Neural progenitor cell (in vitro differentiated cells): ENCODE results near the gene ANKRD23. TPM values are rescaled to one million over a fixed set of nuclear protein-coding genes. Genes with fewer than 3 reads are reported as not detected.

Experiments
- DNase-seq: peaks from one replicate; pipeline ENCODE4 v3.0.0-alpha.2; 2016; ENCODE audit warnings: low spot score
- H2AFZ ChIP-seq: fragments of 200-600 bp; sonication (generic); replicated peaks from 2 replicates; pipeline ENCODE4 v1.6.1; 2016; ENCODE audit warnings: antibody characterized with exemption
- H3F3A ChIP-seq: fragments of 200-600 bp; sonication (generic); 2 replicates; pipeline ENCODE4 v1.6.1; 2016; ENCODE audit warnings: antibody characterized with exemption, low read depth
- H3K27ac ChIP-seq: fragments of 200-600 bp; sonication (generic); 2 replicates; pipeline ENCODE4 v1.5.1; 2016; ENCODE audit warnings: mild to moderate bottlenecking
- H3K27me3 ChIP-seq: fragments of 200-600 bp; sonication (generic); 2 replicates; pipeline ENCODE4 v1.6.1; 2016; ENCODE audit warnings: mild to moderate bottlenecking, moderate library complexity
- H3K36me3 ChIP-seq: fragments of 200-600 bp; sonication (generic); 2 replicates; pipeline ENCODE4 v1.5.1; 2016
- H3K4me1 ChIP-seq: fragments of 200-600 bp; sonication (generic); 2 replicates; pipeline ENCODE4 v1.6.1; 2016; ENCODE audit warnings: mixed run types
- H3K4me2 ChIP-seq: fragments of 200-600 bp; sonication (generic); 2 replicates; pipeline ENCODE4 v1.6.1; 2016
- H3K4me3 ChIP-seq: fragments of 200-600 bp; sonication (generic); 2 replicates; pipeline ENCODE4 v1.5.1; 2016
- H3K79me2 ChIP-seq: fragments of 200-600 bp; sonication (generic); 2 replicates; pipeline ENCODE4 v1.6.1; 2016; ENCODE audit warnings: low read depth
- H3K9ac ChIP-seq: fragments of 200-600 bp; sonication (generic); 2 replicates; pipeline ENCODE4 v1.6.1; 2016
- H3K9me3 ChIP-seq: fragments of 200-600 bp; sonication (generic); 2 replicates; pipeline ENCODE4 v1.5.1; 2016; ENCODE audit warnings: low read depth
- H4K20me1 ChIP-seq: fragments of 200-600 bp; sonication (generic); 2 replicates; pipeline ENCODE4 v1.6.1; 2016; ENCODE audit warnings: low read depth
- H3K27ac Mint-ChIP-seq: 3 replicates; pipeline ENCODE4 v1.8.0; 2021; ENCODE audit warnings: mixed read lengths
- H3K27me3 Mint-ChIP-seq: 2 replicates; pipeline ENCODE4 v1.8.0; 2022; ENCODE audit warnings: low read depth, mild to moderate bottlenecking, inconsistent platforms, moderate library complexity, mixed read lengths; ENCODE audit not compliant: insufficient read depth
- H3K36me3 Mint-ChIP-seq: 3 replicates; pipeline ENCODE4 v1.8.0; 2021; ENCODE audit warnings: mixed read lengths
- H3K4me1 Mint-ChIP-seq: 3 replicates; pipeline ENCODE4 v1.8.0; 2021; ENCODE audit warnings: mixed read lengths
- H3K4me3 Mint-ChIP-seq: 3 replicates; pipeline ENCODE4 v1.8.0; 2021; ENCODE audit warnings: mild to moderate bottlenecking, moderate library complexity, mixed read lengths
- H3K9me3 Mint-ChIP-seq: 3 replicates; pipeline ENCODE4 v1.8.0; 2020; ENCODE audit warnings: mixed read lengths
- EZH2 ChIP-seq: fragments of 200-600 bp; sonication (generic); IDR thresholded peaks from 2 replicates; pipeline ENCODE4 v1.6.1; 2017; ENCODE audit warnings: antibody characterized with exemption, mild to moderate bottlenecking, moderate library complexity
- EZH2phosphoT487 ChIP-seq: fragments of 200-600 bp; sonication (generic); IDR thresholded peaks from 2 replicates; pipeline ENCODE4 v1.6.1; 2017; ENCODE audit warnings: antibody characterized with exemption
- total RNA-seq: library from RNA; depleted of rRNA; stranded (reverse); fragments of >200 nt; gene quantifications from 2 replicates; pipeline ENCODE4 v1.2.3, GENCODE V29; 2015; ENCODE audit warnings: low replicate concordance
- TF ChIP-seq, protein P1 (sequence below): fragments of 200-600 bp; sonication (generic); IDR thresholded peaks from 2 replicates; pipeline ENCODE4 v1.5.1; 2017; ENCODE audit warnings: antibody characterized with exemption, mild to moderate bottlenecking

ANKRD23 gene
- 10.8 and 11.4 TPM in 2 replicates for total RNA-seq

DNA sequence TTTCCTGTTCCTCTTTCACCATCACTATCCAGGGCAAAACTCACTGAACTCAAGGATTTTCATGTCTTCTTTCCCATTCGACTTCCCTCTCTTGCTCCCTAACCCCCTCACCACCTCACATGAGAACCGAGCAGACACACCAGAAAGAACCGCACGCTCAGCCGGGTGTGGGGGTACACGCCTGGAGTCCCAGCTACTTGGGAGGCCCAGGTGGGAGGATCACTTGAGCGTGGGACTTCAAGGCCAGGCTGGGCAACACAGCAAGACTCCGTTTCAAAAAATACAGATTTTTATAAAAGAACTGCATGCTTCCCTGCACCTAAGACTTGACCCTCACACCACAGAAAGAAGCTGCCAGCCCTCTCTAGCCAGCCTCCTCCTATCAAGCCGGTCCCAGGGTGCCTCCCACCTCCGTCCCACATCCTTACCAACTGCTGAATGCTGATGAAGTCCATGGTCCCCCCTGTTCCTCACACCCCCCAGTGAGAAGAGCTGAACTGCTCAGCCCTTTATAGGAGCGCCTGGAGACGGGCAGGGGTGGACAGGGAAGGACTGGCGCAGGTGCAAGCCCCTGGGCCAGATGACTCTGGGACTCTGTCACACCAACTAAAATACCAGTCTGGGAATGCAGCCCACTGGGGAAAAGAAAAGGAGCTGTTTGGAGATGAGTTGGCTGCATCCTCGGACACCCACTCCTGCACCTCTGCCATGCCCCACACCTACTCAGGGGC lies at the start of gene ANKRD23:
TSS of gene ANKRD23 (minus strand) at position 484 of the 731 bp plus-strand sequence. CDS start at position 455, 29 bp downstream.
- Histone ChIP-seq H4K20me1 (no peaks in the 10 kb centered on the region), H3K9me3 (no peaks in the 10 kb centered on the region), H3K27ac (no peak within 1 kb of the TSS), H3K79me2 (no peaks in the 10 kb centered on the region), H3K9ac (no peak within 1 kb of the TSS), H3K4me2 (no peak within 1 kb of the TSS), H2AFZ (no peak within 1 kb of the TSS), H3K4me1 (peaks cover 7% of the 10 kb centered on the region), H3K27me3 (no peaks in the 10 kb centered on the region), H3F3A (peaks cover 8% of the 10 kb centered on the region), H3K36me3 (no peaks in the 10 kb centered on the region), H3K4me3 (no peak within 1 kb of the TSS)
- Mint-ChIP-seq H3K4me3 (peak within 1 kb of the TSS; percentile 46), H3K27me3 (peaks cover 13% of the 10 kb centered on the region), H3K4me1 (peaks cover 22% of the 10 kb centered on the region), H3K9me3 (no peaks in the 10 kb centered on the region), H3K27ac (peak within 1 kb of the TSS; percentile 65), H3K36me3 (peaks cover 17% of the 10 kb centered on the region)
- TF ChIP-seq EZH2phosphoT487, result no peak
- TF ChIP-seq, protein P1, sequence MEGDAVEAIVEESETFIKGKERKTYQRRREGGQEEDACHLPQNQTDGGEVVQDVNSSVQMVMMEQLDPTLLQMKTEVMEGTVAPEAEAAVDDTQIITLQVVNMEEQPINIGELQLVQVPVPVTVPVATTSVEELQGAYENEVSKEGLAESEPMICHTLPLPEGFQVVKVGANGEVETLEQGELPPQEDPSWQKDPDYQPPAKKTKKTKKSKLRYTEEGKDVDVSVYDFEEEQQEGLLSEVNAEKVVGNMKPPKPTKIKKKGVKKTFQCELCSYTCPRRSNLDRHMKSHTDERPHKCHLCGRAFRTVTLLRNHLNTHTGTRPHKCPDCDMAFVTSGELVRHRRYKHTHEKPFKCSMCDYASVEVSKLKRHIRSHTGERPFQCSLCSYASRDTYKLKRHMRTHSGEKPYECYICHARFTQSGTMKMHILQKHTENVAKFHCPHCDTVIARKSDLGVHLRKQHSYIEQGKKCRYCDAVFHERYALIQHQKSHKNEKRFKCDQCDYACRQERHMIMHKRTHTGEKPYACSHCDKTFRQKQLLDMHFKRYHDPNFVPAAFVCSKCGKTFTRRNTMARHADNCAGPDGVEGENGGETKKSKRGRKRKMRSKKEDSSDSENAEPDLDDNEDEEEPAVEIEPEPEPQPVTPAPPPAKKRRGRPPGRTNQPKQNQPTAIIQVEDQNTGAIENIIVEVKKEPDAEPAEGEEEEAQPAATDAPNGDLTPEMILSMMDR, result no peak
- no peak for DNase-seq

- H3K4me1 ChIP-seq, result peaks cover 43% of the 10 kb centered on the region
- TF ChIP-seq, protein P1, result no peak
- TF ChIP-seq EZH2 (no peak), EZH2phosphoT487 (no peak)
- H3K9me3 ChIP-seq, result no peaks in the 10 kb centered on the region
- DNase-seq, result no peak
- no peaks in the 10 kb centered on the region for H4K20me1 ChIP-seq
- H3F3A ChIP-seq, result peaks cover 9% of the 10 kb centered on the region
- no peaks in the 10 kb centered on the region for H3K36me3 Mint-ChIP-seq
- no peak overlapping the region for H3K9ac ChIP-seq
- H3K4me2 ChIP-seq, result no peak overlapping the region
- no peaks in the 10 kb centered on the region for H3K9me3 Mint-ChIP-seq
- no peaks in the 10 kb centered on the region for H3K79me2 ChIP-seq
- no peak overlapping the region for H3K27ac ChIP-seq
- H3K36me3 ChIP-seq, result no peaks in the 10 kb centered on the region
- no peak overlapping the region for H2AFZ ChIP-seq
- H3K4me3 Mint-ChIP-seq, result peak overlapping the region; percentile 16
- H3K4me3 ChIP-seq, result no peak overlapping the region
- H3K4me1 Mint-ChIP-seq, result peaks cover 37% of the 10 kb centered on the region
- H3K27me3 Mint-ChIP-seq, result peaks cover 6% of the 10 kb centered on the region
- peak overlapping the region; percentile 48 for H3K27ac Mint-ChIP-seq
- no peaks in the 10 kb centered on the region for H3K27me3 ChIP-seq
Observed at GRCh38 chr2:96891591-96892333, 47.9 kb upstream of the ANKRD23 start.

- Histone ChIP-seq H3K4me1 (peaks cover 38% of the 10 kb centered on the region), H3K9ac (no peak overlapping the region), H3K4me2 (no peak overlapping the region), H4K20me1 (no peaks in the 10 kb centered on the region), H3K27ac (no peak overlapping the region), H2AFZ (no peak overlapping the region), H3K4me3 (no peak overlapping the region), H3K27me3 (no peaks in the 10 kb centered on the region), H3K9me3 (no peaks in the 10 kb centered on the region), H3K79me2 (no peaks in the 10 kb centered on the region), H3F3A (peaks cover 9% of the 10 kb centered on the region), H3K36me3 (no peaks in the 10 kb centered on the region)
- Mint-ChIP-seq H3K4me1 (peaks cover 38% of the 10 kb centered on the region), H3K4me3 (peak overlapping the region; percentile 16), H3K9me3 (no peaks in the 10 kb centered on the region), H3K27me3 (peaks cover 11% of the 10 kb centered on the region), H3K36me3 (no peaks in the 10 kb centered on the region), H3K27ac (peak overlapping the region; percentile 48)
- no peak for DNase-seq
- TF ChIP-seq, protein P1, result no peak
- no peak for TF ChIP-seq EZH2phosphoT487
- no peak for TF ChIP-seq EZH2
Observed at GRCh38 chr2:96890726-96891385, 47.0 kb upstream of the ANKRD23 start.
